ENCODE results near the gene CPNE6. TPM values are rescaled to one million over a fixed set of nuclear protein-coding genes. Genes with fewer than 3 reads are reported as not detected.
"Not testable (repeated sequence)": the region's sequence is repeated elsewhere in the genome, so short reads cannot be mapped to it uniquely, and the experiment has no call there.

Gene CPNE6
- total RNA-seq (not detected), polyA plus RNA-seq (ENCODE audit: insufficient read depth in 1 of 8, insufficient read length in 8 of 8, low replicate concordance in 1 of 8) (under 1 TPM in 2 of 8 donors, not detected in 6; 0.23 to 0.33 TPM)
- long read RNA-seq, donor 1: 0 reads
- long read RNA-seq, donor 2: 0 reads
- long read RNA-seq, donor 3: 0 reads
- long read RNA-seq, donor 4: 0 reads
- long read RNA-seq, donor 5: 0 reads
- long read RNA-seq, donor 6: 0 reads
- long read RNA-seq, donor 7: 0 reads
- long read RNA-seq, donor 8: 0 reads
- long read RNA-seq, donor 9: 0 reads
- long read RNA-seq, donor 10: 0 reads
- long read RNA-seq, donor 11: 0 reads

DNA sequence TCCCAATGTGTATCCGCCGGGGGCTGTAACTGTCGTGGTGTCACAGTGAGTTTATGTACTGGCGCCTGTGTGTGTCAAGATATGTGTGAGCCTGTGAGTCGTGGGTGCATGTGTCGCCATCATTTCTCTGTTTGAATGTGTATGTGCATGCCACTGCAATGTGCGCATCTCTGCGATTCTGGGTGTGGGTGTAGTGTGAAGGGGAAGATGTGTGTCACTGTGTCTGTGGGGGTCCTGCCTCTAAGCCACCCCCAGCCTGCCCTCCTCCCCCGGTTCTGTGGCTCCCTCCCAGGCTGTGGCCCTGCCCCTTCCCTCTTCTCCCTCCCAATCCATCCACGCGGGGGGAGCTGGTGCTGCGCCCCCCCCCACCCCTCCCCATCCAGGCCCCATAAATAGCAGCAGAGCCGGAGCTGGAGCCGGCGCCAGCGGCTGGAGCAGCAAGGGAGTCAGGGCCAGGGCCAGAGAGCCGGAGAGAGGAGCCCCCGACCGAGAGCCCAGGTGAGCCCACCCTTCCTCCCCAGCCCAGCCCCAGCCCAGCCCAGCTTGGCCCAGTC, at the start of gene CPNE6:
Gene CPNE6, plus strand, starts transcription at position 419 of the 554 bp plus-strand sequence. CDS start 1,375 bp downstream, outside the sequence.
- H3K36me3 ChIP-seq (ENCODE audit: control insufficient read depth, insufficient read depth, low read length): no peaks in the 10 kb centered on the region
- 51% methylated on average over 14 of the region's 19 CpGs for WGBS (ENCODE audit: insufficient coverage)

DNA sequence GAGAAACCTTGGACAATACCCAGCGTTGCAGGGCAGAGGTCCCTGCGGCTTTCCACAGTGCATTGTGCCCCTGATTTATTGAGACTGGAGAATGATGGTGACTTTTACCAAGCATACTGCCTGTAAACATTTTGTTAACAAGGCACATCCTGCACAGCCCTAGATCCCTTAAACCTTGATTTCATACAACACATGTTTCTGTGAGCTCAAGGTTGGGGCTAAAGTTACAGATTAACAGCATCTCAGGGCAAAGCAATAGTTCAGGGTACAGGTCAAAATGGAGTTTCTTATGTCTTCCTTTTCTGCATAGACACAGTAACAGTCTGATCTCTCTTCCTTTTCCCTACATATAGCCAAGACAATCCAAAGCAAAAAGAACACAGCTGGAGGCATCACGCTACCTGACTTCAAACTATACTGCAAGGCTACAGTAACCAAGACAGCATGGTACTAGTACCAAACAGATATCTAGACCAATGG, 46.4 kb upstream of the CPNE6 start:
- H3K4me3 ChIP-seq (ENCODE audit: low read length); DNase-seq; H3K36me3 ChIP-seq (ENCODE audit: control insufficient read depth, insufficient read depth, low read length); H3K9me3 ChIP-seq (replicated peaks; ENCODE audit: control insufficient read depth, low read depth, low read length); H3K4me1 ChIP-seq (ENCODE audit: control insufficient read depth, insufficient read depth, low read length); H3K27me3 ChIP-seq (ENCODE audit: control insufficient read depth, insufficient read depth, low read length); H3K27ac ChIP-seq (ENCODE audit: low read length): not testable (repeated sequence)
- whole genome bisulfite sequencing (ENCODE audit: insufficient coverage): no CpG with 5 or more reads among the region's 3 CpGs

More for the DNA sequence above, at the start of gene CPNE6:
- no peaks in the 10 kb centered on the region for H3K4me1 ChIP-seq (ENCODE audit: control insufficient read depth, insufficient read depth, low read length)
- H3K9me3 ChIP-seq (replicated peaks; ENCODE audit: control insufficient read depth, low read depth, low read length): no peaks in the 10 kb centered on the region
- no peak for DNase-seq
- H3K27me3 ChIP-seq (ENCODE audit: control insufficient read depth, insufficient read depth, low read length): peaks cover 21% of the 10 kb centered on the region
- no peak within 1 kb of the TSS for H3K4me3 ChIP-seq (ENCODE audit: low read length)
- H3K27ac ChIP-seq (ENCODE audit: low read length): no peak within 1 kb of the TSS

DNA sequence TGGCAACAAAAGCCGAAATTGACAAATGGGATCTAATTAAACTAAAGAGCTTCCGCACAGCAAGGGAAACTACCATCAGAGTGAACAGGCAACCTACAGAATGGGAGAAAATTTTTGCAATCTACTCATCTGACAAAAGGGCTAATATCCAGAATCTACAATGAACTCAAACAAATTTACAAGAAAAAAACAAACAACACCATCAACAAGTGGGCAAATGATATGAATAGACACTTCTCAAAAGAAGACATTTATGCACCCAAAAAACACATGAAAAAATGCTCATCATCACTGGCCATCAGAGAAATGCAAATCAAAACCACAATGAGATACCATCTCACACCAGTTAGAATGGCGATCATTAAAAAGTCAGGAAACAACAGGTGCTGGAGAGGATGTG, 41.7 kb upstream of the CPNE6 start:
- H3K36me3 ChIP-seq (ENCODE audit: control insufficient read depth, insufficient read depth, low read length); DNase-seq; H3K4me1 ChIP-seq (ENCODE audit: control insufficient read depth, insufficient read depth, low read length); H3K4me3 ChIP-seq (ENCODE audit: low read length); H3K27ac ChIP-seq (ENCODE audit: low read length); H3K27me3 ChIP-seq (ENCODE audit: control insufficient read depth, insufficient read depth, low read length); H3K9me3 ChIP-seq (replicated peaks; ENCODE audit: control insufficient read depth, low read depth, low read length): not testable (repeated sequence)
- no CpG with 5 or more reads among the region's 3 CpGs for WGBS (ENCODE audit: insufficient coverage)

DNA sequence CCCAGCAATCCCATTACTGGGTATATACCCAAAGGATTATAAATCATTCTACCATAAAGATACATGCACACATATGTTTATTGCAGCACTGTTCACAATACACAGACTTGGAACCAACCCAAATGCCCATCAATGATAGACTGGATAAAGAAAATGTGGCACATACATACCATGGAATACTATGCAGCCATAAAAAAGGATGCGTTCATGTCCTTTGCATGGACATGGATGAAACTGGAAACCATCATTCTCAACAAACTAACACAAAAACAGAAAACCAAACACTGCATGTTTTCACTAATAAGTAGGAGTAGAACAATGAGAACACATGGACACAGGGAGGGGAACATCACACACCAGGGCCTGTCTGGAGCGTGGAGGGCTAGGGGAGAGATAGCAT, 40.0 kb upstream of the CPNE6 start:
- not testable (repeated sequence) for H3K27me3 ChIP-seq (ENCODE audit: control insufficient read depth, insufficient read depth, low read length); H3K9me3 ChIP-seq (replicated peaks; ENCODE audit: control insufficient read depth, low read depth, low read length); DNase-seq; H3K27ac ChIP-seq (ENCODE audit: low read length); H3K4me3 ChIP-seq (ENCODE audit: low read length); H3K36me3 ChIP-seq (ENCODE audit: control insufficient read depth, insufficient read depth, low read length); H3K4me1 ChIP-seq (ENCODE audit: control insufficient read depth, insufficient read depth, low read length)
- WGBS (ENCODE audit: insufficient coverage): no CpG with 5 or more reads among the region's 2 CpGs

DNA sequence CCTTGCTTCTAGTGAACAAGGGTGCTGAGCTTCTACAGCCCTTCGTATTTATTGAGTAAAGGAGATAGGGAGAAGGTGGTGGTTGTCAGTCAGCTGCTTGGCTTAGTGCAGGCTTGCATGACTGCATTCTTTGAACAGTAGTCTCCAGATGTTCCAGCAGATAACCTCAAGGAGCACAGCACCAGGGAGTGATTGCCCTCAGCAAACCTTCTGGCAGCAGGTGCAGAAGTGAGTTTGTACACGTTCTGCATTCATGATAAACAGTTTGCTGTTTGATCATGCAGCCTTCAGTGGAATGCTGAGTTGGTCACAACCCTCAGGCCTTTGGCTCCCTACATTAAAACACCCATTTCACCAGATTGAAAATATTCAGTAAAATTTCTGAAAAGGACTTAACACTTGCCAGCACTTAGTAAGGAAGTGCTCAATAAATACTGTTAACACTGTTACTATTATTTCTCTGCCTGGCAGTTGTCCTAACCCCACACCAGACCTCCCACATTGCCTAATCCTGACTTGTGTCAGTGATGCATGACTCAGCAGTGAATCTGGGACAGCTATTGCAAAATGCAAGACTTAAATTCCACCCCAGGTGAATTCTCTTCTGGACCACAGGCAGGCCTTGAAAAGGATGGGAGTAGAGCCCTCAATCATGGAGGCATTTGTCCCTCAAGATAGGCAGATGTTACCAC, 38.5 kb upstream of the CPNE6 start:
- Histone ChIP-seq H3K27me3 (ENCODE audit: control insufficient read depth, insufficient read depth, low read length) (no peaks in the 10 kb centered on the region), H3K9me3 (replicated peaks; ENCODE audit: control insufficient read depth, low read depth, low read length) (peaks cover 6% of the 10 kb centered on the region), H3K27ac (ENCODE audit: low read length) (no peak overlapping the region), H3K36me3 (ENCODE audit: control insufficient read depth, insufficient read depth, low read length) (no peaks in the 10 kb centered on the region), H3K4me1 (ENCODE audit: control insufficient read depth, insufficient read depth, low read length) (no peaks in the 10 kb centered on the region), H3K4me3 (ENCODE audit: low read length) (no peak overlapping the region)
- WGBS (ENCODE audit: insufficient coverage): 94% methylated on average over 2 of the region's 2 CpGs
- DNase-seq: peak; percentile 7

DNA sequence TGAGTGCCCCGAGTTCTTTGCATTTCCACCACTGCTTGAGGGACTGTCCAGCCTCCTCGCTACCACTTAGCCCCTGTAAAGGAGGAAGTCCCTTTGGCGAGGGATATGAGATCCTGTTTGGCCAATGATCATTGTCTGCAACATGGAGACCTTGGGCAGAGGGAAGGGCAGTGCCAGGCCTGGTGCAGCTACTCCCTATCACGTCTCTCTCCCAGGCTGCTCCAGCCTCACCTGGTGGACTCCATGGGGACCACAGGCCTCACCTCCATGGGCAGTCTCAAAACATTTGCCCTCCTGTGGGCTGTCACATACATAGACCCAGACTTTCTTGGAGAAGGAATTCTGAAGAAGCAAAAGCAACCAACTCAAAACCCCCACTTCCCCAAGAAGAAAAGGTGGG, 35.6 kb upstream of the CPNE6 start:
- H3K27me3 ChIP-seq (ENCODE audit: control insufficient read depth, insufficient read depth, low read length); H3K4me1 ChIP-seq (ENCODE audit: control insufficient read depth, insufficient read depth, low read length); DNase-seq; H3K36me3 ChIP-seq (ENCODE audit: control insufficient read depth, insufficient read depth, low read length); H3K9me3 ChIP-seq (replicated peaks; ENCODE audit: control insufficient read depth, low read depth, low read length): not testable (repeated sequence)
- H3K27ac ChIP-seq (ENCODE audit: low read length): peak overlapping the region; percentile 72
- WGBS (ENCODE audit: insufficient coverage): no CpG with 5 or more reads among the region's 4 CpGs
- peak overlapping the region; percentile 52 for H3K4me3 ChIP-seq (ENCODE audit: low read length)

DNA sequence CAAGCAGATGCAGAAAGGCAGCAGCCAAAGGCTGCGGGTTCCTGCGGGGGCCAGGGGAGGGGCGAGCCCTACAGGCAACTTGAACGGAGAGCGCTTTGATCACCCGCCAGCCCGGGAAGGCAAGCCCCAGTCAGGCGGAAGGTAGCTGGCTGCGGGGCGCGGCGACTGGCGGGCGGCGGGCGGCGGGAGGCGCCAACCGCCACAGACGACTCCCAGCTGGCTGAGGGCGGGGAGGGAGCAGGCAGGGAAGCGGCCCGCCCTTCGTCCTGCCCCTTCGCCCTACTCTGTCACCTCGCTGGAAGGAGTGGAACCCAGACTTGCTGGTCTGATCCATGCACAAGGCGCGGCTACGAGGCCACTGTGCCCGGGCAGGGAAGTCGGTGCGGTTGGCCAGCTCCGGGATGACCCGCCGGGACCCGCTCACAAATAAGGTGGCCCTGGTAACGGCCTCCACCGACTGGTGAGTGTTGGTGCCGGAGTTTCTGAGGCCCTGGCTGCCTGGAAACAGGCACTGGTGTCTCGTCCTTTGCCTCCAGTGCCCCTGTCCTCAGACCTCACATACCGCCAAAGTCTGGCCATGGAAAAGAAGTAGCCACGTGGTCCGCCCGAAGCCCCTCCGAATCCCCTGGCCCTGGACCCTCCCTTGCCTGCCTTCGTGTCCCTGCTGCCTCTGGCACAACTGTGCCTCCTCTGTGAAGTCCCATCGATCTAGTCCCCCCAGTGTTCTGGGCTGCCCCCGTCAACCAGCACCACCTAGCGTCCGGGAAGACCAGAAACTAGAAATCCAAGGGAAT, 35.0 kb upstream of the CPNE6 start:
- peak; percentile 83 for DNase-seq
- H3K36me3 ChIP-seq (ENCODE audit: control insufficient read depth, insufficient read depth, low read length): no peaks in the 10 kb centered on the region
- H3K4me3 ChIP-seq (ENCODE audit: low read length): peak overlapping the region; percentile 52
- peak overlapping the region; percentile 72 for H3K27ac ChIP-seq (ENCODE audit: low read length)
- H3K27me3 ChIP-seq (ENCODE audit: control insufficient read depth, insufficient read depth, low read length): no peaks in the 10 kb centered on the region
- under 1% methylated on average over 43 of the region's 50 CpGs for WGBS (ENCODE audit: insufficient coverage)
- H3K9me3 ChIP-seq (replicated peaks; ENCODE audit: control insufficient read depth, low read depth, low read length): peaks cover 4% of the 10 kb centered on the region
- H3K4me1 ChIP-seq (ENCODE audit: control insufficient read depth, insufficient read depth, low read length): no peaks in the 10 kb centered on the region

DNA sequence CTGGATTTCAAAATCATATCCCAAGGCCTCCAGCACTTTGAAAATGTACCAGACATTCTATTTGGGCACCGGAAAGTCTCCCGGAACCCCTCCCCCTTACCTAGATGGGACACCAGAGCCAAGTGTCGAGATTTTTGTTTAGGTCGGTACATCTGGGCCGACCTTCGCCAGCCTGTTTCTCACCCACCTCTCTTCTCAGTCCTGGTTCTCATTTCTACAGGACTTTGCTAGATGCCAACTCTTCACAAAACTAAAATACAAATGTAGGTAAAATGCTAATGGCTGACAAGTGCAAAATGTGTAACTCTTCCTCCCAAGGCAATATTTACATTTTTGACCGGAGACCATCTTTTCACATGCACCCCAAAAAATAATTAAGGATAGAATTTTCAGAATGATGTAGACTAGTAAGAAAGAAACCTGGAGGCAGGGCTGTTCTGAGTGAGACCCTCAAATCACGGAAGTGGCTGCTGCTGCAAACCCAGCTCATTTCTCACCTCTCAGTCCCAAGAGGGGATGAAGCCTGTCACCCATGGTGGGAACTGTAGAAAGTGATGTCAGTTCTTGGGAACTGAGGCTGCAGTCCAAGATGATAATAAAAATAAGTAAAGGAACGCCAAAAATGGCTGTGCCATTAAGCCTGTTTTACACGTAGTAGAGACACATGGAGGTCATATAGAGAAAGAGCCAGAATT, 34.3 kb upstream of the CPNE6 start:
- not testable (repeated sequence) for H3K27ac ChIP-seq (ENCODE audit: low read length); H3K4me1 ChIP-seq (ENCODE audit: control insufficient read depth, insufficient read depth, low read length); H3K9me3 ChIP-seq (replicated peaks; ENCODE audit: control insufficient read depth, low read depth, low read length); H3K36me3 ChIP-seq (ENCODE audit: control insufficient read depth, insufficient read depth, low read length); DNase-seq; H3K27me3 ChIP-seq (ENCODE audit: control insufficient read depth, insufficient read depth, low read length)
- H3K4me3 ChIP-seq (ENCODE audit: low read length): peak overlapping the region; percentile 52
- WGBS (ENCODE audit: insufficient coverage): 75% methylated on average over 2 of the region's 10 CpGs

DNA sequence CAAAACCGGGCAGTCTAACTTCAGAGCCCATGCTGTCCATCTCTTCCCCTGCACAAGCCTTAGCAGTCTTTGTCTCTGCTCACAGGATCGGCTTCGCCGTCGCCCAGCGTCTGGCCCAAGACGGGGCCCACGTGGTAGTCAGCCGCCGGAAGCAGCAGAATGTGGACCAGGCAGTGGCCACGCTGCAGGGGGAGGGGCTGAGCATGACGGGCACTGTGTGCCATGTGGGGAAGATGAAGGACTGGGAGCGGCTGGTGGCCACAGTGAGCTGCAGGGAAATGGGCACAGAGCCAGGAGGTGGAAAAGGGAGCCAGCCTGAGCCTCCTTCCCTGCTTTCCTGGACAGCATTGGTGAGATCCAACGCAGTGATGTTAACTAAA, 33.7 kb upstream of the CPNE6 start:
- Histone ChIP-seq H3K27ac (ENCODE audit: low read length) (no peak overlapping the region), H3K4me3 (ENCODE audit: low read length) (no peak overlapping the region), H3K9me3 (replicated peaks; ENCODE audit: control insufficient read depth, low read depth, low read length) (peaks cover 2% of the 10 kb centered on the region), H3K27me3 (ENCODE audit: control insufficient read depth, insufficient read depth, low read length) (no peaks in the 10 kb centered on the region), H3K4me1 (ENCODE audit: control insufficient read depth, insufficient read depth, low read length) (no peaks in the 10 kb centered on the region), H3K36me3 (ENCODE audit: control insufficient read depth, insufficient read depth, low read length) (no peaks in the 10 kb centered on the region)
- DNase-seq: no peak
- WGBS (ENCODE audit: insufficient coverage): 80% methylated on average over 12 of the region's 14 CpGs
